ENCODE measurements around the gene ATP8A2. TPM values are rescaled to one million over a fixed set of nuclear protein-coding genes. Genes with fewer than 3 reads are reported as not detected.
A peak's percentile ranks its signal among the peaks of the same experiment; 100 is the strongest.

ATP8A2 gene
- total RNA-seq, 1 experiment from 2014 or later: not detected

DNA sequence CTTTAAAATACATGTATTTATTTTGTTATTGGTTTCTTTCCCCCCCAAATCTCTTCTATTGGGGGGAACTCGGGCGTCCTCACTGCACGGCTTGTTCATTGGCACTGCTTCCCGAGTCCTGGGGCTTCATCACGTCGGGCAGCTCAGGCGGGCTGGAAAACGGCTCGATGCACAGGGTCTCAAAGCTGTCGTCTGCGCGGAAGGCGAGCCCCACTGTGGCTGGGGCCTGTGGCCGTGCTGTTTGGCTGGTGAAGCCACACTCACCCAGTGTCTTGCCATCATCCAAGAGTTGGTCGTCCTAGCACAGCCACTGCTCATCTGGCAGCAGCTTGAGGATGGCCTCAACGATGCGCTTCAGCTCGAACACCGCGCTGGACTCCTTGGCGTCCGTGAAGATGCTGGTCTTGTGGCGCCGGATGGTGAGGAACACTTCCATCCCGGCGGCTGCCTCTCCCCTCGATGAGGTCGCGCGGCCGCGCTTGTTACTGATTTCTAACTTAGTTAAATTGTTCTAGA is 6.0 kb upstream of the ATP8A2 start:
- Histone ChIP-seq H3K4me3 (ENCODE audit: low read depth in 2 of 2, low read length in 2 of 2) (no peak overlapping the region), H3K4me1 (ENCODE audit: control insufficient read depth, insufficient read depth, low read length) (no peaks in the 10 kb centered on the region), H3K9me3 (ENCODE audit: control insufficient read depth, insufficient read depth, low read depth, low read length) (no peaks in the 10 kb centered on the region), H3K27me3 (ENCODE audit: control insufficient read depth, insufficient read depth, low read length) (no peaks in the 10 kb centered on the region), H3K27ac (ENCODE audit: low read length) (no peak overlapping the region), H3K36me3 (ENCODE audit: control insufficient read depth, insufficient read depth, low read length) (no peaks in the 10 kb centered on the region)
- intact Hi-C loops (cut with micrococcal nuclease; ENCODE audit: unreplicated experiment) (no loop called here), in situ Hi-C loops (cut with HindIII; ENCODE audit: low pct_unique_long_range_greater_than_20kb, low sequenced_read_pairs) (no loop called here)
- ATAC-seq (no peak), DNase-seq (ENCODE audit: low read depth, low spot score) (no peak)
- no TSS peak for BruUV-seq (replicated peaks)
- no peak for TF ChIP-seq POLR2AphosphoS5 (IDR thresholded peaks at IDR 0.05; ENCODE audit: low read depth, low read length)
- POLR2A ChIA-PET: no interaction called here
- CTCF ChIA-PET: no interaction called here

DNA sequence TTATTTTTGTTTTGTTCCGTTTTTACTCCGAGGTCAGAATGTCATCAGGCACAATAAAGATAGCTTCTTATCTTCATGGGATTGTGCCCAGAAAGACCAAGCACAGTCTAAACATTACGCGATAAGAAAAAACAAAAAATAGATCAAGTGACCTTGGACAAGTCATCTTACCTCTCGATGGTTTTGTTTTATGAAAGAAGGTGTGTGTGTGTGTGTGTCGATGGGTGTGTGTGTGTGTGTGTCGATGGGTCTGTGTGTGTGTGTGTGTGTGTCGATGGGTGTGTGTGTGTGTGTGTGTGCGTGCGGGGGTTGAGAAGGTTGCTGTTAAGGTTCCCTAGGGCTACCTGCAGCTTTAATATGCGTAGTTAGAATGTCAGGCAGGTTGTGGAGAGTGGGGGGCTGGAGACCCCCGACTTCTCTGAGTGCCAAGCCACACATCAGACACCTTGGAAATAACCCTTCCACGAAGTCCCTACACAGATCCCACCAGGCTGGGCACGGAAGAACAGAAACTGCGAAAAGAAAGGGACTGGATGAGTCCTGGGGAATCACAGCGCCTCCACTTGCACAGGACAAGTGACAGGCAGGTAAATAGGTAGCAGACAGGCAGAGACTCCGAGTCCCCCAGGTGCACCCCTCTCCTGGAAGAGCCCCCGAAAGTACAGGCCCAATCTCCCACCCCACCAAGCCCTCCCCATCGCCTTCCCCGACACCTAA is 458 bp upstream of the ATP8A2 start:
- Histone ChIP-seq H3K4me3 (ENCODE audit: low read depth in 2 of 2, low read length in 2 of 2) (peak overlapping the region; percentile 20 to 22; a peak in 3 of 4 replicates), H3K27ac (ENCODE audit: low read length) (no peak overlapping the region), H3K27me3 (ENCODE audit: control insufficient read depth, insufficient read depth, low read length) (no peaks in the 10 kb centered on the region; the same call in 1 of the 2 replicates), H3K9me3 (ENCODE audit: control insufficient read depth, insufficient read depth, low read depth, low read length) (no peaks in the 10 kb centered on the region), H3K36me3 (ENCODE audit: control insufficient read depth, insufficient read depth, low read length) (no peaks in the 10 kb centered on the region), H3K4me1 (ENCODE audit: control insufficient read depth, insufficient read depth, low read length) (no peaks in the 10 kb centered on the region)
- CTCF ChIA-PET: no interaction called here
- in situ Hi-C loops (cut with HindIII; ENCODE audit: low pct_unique_long_range_greater_than_20kb, low sequenced_read_pairs) (no loop called here), intact Hi-C loops (cut with micrococcal nuclease; ENCODE audit: unreplicated experiment) (no loop called here)
- BruUV-seq (replicated peaks): no TSS peak
- TF ChIP-seq SIN3A (IDR thresholded peaks at IDR 0.05; ENCODE audit: borderline replicate concordance, insufficient read depth, low read depth, low read length): no peak
- TF ChIP-seq TCF7L2 (IDR thresholded peaks at IDR 0.05; ENCODE audit: low read depth, low read length): no peak
- TF ChIP-seq, protein P1, sequence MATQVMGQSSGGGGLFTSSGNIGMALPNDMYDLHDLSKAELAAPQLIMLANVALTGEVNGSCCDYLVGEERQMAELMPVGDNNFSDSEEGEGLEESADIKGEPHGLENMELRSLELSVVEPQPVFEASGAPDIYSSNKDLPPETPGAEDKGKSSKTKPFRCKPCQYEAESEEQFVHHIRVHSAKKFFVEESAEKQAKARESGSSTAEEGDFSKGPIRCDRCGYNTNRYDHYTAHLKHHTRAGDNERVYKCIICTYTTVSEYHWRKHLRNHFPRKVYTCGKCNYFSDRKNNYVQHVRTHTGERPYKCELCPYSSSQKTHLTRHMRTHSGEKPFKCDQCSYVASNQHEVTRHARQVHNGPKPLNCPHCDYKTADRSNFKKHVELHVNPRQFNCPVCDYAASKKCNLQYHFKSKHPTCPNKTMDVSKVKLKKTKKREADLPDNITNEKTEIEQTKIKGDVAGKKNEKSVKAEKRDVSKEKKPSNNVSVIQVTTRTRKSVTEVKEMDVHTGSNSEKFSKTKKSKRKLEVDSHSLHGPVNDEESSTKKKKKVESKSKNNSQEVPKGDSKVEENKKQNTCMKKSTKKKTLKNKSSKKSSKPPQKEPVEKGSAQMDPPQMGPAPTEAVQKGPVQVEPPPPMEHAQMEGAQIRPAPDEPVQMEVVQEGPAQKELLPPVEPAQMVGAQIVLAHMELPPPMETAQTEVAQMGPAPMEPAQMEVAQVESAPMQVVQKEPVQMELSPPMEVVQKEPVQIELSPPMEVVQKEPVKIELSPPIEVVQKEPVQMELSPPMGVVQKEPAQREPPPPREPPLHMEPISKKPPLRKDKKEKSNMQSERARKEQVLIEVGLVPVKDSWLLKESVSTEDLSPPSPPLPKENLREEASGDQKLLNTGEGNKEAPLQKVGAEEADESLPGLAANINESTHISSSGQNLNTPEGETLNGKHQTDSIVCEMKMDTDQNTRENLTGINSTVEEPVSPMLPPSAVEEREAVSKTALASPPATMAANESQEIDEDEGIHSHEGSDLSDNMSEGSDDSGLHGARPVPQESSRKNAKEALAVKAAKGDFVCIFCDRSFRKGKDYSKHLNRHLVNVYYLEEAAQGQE (IDR thresholded peaks at IDR 0.05; ENCODE audit: insufficient read depth in 1 of 2, low read depth in 2 of 2, low read length in 1 of 2): no peak
- no peak for ATAC-seq
- POLR2A ChIA-PET: no interaction called here
- DNase-seq (ENCODE audit: low read depth, low spot score): no peak

DNA sequence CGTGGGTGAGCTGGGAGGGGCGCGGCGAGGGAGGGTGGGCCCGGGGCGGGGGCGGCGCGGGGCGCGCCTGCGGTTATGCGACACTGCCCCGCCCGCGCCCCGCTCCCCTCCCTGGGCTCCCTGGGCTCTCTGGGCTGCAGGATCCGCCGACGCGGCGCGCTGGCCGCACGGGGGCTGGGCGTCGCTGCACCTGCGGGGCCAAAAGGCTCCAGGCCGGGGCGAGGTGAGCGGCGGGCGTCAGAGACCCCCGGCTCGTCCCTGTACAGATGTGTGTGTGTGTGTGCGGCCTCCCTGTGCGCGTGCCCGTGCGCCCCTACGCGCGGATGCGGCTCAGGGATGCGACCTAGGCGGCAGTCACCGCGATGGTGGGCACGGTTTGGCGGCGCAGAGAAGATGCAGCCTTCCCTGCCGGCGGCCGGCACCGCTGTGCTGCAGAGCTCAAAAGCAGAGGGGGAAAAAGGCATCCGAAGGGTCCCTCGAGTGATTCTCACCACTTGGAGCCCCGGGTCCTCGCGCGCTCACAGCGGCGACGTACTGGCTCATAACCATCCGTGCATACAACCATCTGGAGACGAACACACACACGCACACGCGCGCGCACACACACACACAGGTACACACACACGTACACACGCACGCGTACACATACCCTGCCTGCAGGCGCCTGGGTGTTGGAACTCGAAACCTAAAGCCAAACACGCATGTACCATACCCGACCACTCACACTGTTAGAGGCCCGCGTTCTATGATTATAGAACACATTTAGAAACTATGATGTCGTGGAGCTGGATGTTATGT is 709 bp downstream of the ATP8A2 start:
- Histone ChIP-seq H3K4me1 (ENCODE audit: control insufficient read depth, insufficient read depth, low read length) (no peaks in the 10 kb centered on the region), H3K4me3 (ENCODE audit: low read depth in 2 of 2, low read length in 2 of 2) (peak overlapping the region in 1 of 2 experiments; percentile 22; a peak in 1 of 4 replicates), H3K27me3 (ENCODE audit: control insufficient read depth, insufficient read depth, low read length) (no peaks in the 10 kb centered on the region; the same call in 1 of the 2 replicates), H3K9me3 (ENCODE audit: control insufficient read depth, insufficient read depth, low read depth, low read length) (no peaks in the 10 kb centered on the region), H3K27ac (ENCODE audit: low read length) (no peak overlapping the region), H3K36me3 (ENCODE audit: control insufficient read depth, insufficient read depth, low read length) (no peaks in the 10 kb centered on the region)
- intact Hi-C loops (cut with micrococcal nuclease; ENCODE audit: unreplicated experiment) (no loop called here), in situ Hi-C loops (cut with HindIII; ENCODE audit: low pct_unique_long_range_greater_than_20kb, low sequenced_read_pairs) (no loop called here)
- no TSS peak for BruUV-seq (replicated peaks)
- CTCF ChIA-PET: no interaction called here
- peak; percentile 57 for ATAC-seq
- no peak for TF ChIP-seq SIN3A (IDR thresholded peaks at IDR 0.05; ENCODE audit: borderline replicate concordance, insufficient read depth, low read depth, low read length)
- no peak for TF ChIP-seq POLR2AphosphoS5 (IDR thresholded peaks at IDR 0.05; ENCODE audit: low read depth, low read length)
- TF ChIP-seq TCF7L2 (IDR thresholded peaks at IDR 0.05; ENCODE audit: low read depth, low read length): no peak
- TF ChIP-seq, protein P1 (IDR thresholded peaks at IDR 0.05; ENCODE audit: insufficient read depth in 1 of 2, low read depth in 2 of 2, low read length in 1 of 2): no peak
- TF ChIP-seq, protein P2, sequence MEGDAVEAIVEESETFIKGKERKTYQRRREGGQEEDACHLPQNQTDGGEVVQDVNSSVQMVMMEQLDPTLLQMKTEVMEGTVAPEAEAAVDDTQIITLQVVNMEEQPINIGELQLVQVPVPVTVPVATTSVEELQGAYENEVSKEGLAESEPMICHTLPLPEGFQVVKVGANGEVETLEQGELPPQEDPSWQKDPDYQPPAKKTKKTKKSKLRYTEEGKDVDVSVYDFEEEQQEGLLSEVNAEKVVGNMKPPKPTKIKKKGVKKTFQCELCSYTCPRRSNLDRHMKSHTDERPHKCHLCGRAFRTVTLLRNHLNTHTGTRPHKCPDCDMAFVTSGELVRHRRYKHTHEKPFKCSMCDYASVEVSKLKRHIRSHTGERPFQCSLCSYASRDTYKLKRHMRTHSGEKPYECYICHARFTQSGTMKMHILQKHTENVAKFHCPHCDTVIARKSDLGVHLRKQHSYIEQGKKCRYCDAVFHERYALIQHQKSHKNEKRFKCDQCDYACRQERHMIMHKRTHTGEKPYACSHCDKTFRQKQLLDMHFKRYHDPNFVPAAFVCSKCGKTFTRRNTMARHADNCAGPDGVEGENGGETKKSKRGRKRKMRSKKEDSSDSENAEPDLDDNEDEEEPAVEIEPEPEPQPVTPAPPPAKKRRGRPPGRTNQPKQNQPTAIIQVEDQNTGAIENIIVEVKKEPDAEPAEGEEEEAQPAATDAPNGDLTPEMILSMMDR (IDR thresholded peaks at IDR 0.05): no peak
- POLR2A ChIA-PET: no interaction called here
- no peak for DNase-seq (ENCODE audit: low read depth, low spot score)

All from Panc1 (cell line).